Right lung (tissue), 5 donors: ENCODE results near the gene CSPG4. TPM values are rescaled to one million over a fixed set of nuclear protein-coding genes. Genes with fewer than 3 reads are reported as not detected.
"Not testable (repeated sequence)": the region's sequence is repeated elsewhere in the genome, so short reads cannot be mapped to it uniquely, and the experiment has no call there.

Source experiments
- DNase-seq, 2 donors: peaks; one replicate each; pipeline ENCODE4 v3.0.0-alpha.2; 2013
- polyA plus RNA-seq, 5 donors: library from polyadenylated mRNA; unstranded; fragments of 120-200 nt; gene quantifications; one replicate each; pipeline versions ENCODE4 v1.2.1 to v1.2.3, GENCODE V29; 2013; ENCODE audit warnings: inconsistent platforms in 1 of 5, low replicate concordance in 1 of 5; ENCODE audit not compliant: insufficient read length in 5 of 5, insufficient read depth in 1 of 5

Gene CSPG4
- polyA plus RNA-seq, 5 donors = 12.0 to 38.6 (median 22.6) TPM

GRCh38 chr15:75705854-75706681 lies 6.6 kb downstream of the CSPG4 start:
- no peak for DNase-seq

GRCh38 chr15:75705375-75705774 lies 7.3 kb downstream of the CSPG4 start:
- DNase-seq = not testable (repeated sequence)

GRCh38 chr15:75704618-75705017 lies 8.0 kb downstream of the CSPG4 start:
- no peak for DNase-seq

- DNase-seq = no peak
Observed at GRCh38 chr15:75704263-75704615, 8.4 kb downstream of the CSPG4 start.

- DNase-seq = not testable (repeated sequence)
Observed at GRCh38 chr15:75703440-75704262, 9.0 kb downstream of the CSPG4 start.

- DNase-seq = no peak
Observed at GRCh38 chr15:75702436-75702835, 10.2 kb downstream of the CSPG4 start.

- DNase-seq = not testable (repeated sequence)
Observed at GRCh38 chr15:75701071-75702003, 11.3 kb downstream of the CSPG4 start.

GRCh38 chr15:75699961-75700874 lies 12.4 kb downstream of the CSPG4 start:
- peak; percentile 71 for DNase-seq

GRCh38 chr15:75699517-75699916 lies 13.1 kb downstream of the CSPG4 start:
- not testable (repeated sequence) for DNase-seq

GRCh38 chr15:75697974-75698747 lies 14.5 kb downstream of the CSPG4 start:
- DNase-seq = not testable (repeated sequence)

- DNase-seq = no peak
Observed at GRCh38 chr15:75697523-75697922, 15.1 kb downstream of the CSPG4 start.

- no peak for DNase-seq
Observed at GRCh38 chr15:75696854-75697259, 15.8 kb downstream of the CSPG4 start.

GRCh38 chr15:75696311-75696720 lies 16.3 kb downstream of the CSPG4 start:
- DNase-seq = no peak

- no peak for DNase-seq
Observed at GRCh38 chr15:75695634-75696310, 16.9 kb downstream of the CSPG4 start.

- no peak for DNase-seq
Observed at GRCh38 chr15:75695220-75695619, 17.4 kb downstream of the CSPG4 start.

GRCh38 chr15:75694241-75695182 lies 18.1 kb downstream of the CSPG4 start:
- no peak for DNase-seq

- DNase-seq = no peak
Observed at GRCh38 chr15:75693501-75694240, 19.0 kb downstream of the CSPG4 start.
